SIG-M5 (cell line): Measurements from ENCODE around the gene FASN.
A peak's percentile ranks its signal among the peaks of the same experiment; 100 is the strongest.
"Not testable (repeated sequence)": the region's sequence is repeated elsewhere in the genome, so short reads cannot be mapped to it uniquely, and the experiment has no call there.

ENCODE experiments used
- DNase-seq: peaks from one replicate; lab custom pipeline; 2025; lab: John Stamatoyannopoulos, UW

Gene FASN

DNA sequence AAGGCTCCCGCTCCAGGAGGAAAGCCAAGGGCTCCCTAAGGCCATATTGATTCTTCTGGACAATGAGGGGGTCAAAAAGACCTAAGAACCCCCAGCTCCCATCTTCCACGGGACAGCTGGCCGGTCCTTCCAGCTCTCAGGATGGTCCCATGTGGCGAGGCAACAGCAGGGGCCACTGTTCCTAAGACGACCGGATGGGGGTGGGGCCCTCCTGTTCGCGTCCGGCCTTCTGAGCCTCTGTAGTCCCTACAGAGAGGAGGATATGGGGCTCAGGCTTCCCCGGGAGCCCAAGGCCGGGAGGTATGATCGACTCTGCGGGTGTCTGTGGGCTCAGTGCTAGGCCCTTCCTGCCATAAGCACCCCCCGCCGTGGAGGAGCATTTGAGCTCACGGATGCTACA is 54.5 kb downstream of the FASN start:
- DNase-seq: no peak

DNA sequence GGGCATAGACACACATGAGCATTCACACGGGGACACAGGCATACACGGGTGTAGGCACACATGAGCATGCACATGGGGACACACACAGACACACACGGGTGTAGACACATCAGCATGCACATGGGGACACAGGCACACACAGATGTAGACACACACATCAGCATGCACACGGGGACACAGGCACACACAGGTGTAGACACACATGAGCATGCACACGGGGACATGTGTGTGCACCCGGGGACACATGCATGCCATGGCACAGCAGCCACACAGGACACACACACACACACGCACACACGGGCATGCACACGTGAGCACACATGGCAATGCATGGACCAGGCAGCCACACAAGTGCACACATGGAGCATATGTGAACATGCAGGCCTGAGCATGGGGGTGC is 55.4 kb downstream of the FASN start:
- no peak for DNase-seq

- DNase-seq: no peak
Measured at GRCh38 chr17:82041144-82041814, 56.8 kb downstream of the FASN start.

DNA sequence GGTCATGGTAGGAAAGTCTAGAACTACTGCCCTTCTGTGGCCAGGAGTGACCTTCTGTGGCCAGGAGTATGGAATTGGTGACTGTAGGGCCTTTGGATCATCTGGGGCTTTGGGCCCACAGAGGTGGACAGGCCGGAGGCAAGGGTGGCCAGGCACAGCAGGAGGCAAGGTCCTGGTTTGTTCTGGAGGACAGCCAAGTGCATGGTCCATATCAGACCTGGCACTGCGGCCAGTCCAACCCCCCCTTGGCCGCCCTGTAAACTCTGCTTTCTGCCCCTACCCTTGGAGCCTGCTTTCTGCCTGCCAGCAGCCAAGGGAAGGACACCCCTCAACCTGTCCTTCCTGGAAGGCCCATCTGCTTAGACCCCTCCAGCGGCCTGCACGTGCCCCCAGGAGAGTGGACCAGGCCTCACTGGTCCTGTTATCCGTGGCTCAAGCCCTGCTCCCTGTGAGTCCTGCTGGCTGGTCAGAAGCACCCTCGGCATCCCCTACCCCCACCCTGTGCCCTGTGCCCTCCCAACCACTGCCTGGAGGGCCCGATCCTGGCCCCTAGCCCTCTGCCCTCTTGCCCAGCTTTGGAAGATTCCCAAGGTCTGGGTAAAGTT is 58.2 kb downstream of the FASN start:
- DNase-seq: no peak

GRCh38 chr17:82038796-82039409 is 59.1 kb downstream of the FASN start:
- DNase-seq: not testable (repeated sequence)

- DNase-seq: no peak
Measured at GRCh38 chr17:82037889-82038195, 60.2 kb downstream of the FASN start.

DNA sequence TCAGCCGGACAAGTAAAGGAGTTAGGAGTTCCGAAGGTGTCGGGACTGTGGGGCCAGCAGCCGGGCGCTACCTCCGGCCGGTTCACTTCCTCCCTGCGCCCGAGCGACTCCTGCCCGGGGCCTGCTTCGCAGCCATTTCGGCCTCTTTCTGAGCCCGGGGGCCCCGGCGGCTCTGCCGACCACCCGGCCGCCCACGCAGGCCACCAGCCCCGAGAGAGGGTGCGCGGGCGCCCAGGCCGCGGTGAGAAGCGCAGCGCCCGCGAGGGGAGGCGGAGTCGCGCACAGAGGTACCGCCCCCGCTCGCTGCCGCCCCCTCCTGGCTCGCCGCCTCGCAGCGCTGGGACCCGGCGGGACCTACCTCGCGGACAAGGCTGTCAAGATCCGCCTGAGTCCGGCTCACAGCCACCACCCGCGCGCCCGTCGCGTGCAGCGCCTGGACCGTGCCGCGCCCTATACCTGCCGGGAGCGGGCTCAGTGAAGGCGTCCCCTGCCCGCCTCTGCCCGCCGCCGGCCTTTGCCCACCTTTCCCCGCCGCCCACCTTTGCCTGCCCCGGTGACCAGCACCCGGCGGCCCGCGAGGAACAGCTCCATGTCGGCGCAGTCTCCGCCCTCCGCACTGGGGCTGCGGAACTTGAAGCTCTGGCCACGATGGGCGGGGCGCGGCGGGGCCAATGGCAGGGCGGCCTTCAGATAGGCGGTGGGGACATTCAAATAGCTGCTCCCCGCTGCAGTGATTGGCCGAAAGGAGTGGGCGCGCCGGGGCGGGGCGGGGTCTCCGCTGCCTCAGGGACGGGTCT is 60.7 kb downstream of the FASN start, which contains the start of gene DCXR:
Gene DCXR (minus strand): TSS at position 606 of the 797 bp plus-strand sequence. CDS start 15 bp downstream, at position 591.
- peak; percentile 90 for DNase-seq

- no peak for DNase-seq
Measured at GRCh38 chr17:82036634-82037091, 61.4 kb downstream of the FASN start.

- no peak for DNase-seq
Measured at GRCh38 chr17:82035956-82036633, 61.9 kb downstream of the FASN start.

DNA sequence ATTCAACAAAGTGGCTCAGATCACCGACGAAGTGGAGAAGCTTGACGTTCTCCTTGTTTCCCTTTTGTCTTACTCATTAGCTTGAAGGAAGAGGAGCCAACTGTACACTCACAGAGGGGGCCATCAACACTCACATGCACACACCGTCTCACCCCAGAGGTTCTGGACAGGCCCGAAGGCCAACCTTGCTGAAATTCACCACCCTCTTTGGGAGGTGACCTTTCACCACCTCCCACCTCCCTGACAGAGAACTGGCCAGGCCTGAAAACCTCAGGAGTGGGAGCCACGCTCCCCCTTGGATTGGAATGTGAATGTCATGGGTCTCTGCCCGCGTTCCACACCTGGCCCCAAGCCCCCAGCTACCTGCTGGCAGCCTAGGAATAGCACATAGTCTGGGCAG is 62.5 kb downstream of the FASN start:
- DNase-seq: no peak

DNA sequence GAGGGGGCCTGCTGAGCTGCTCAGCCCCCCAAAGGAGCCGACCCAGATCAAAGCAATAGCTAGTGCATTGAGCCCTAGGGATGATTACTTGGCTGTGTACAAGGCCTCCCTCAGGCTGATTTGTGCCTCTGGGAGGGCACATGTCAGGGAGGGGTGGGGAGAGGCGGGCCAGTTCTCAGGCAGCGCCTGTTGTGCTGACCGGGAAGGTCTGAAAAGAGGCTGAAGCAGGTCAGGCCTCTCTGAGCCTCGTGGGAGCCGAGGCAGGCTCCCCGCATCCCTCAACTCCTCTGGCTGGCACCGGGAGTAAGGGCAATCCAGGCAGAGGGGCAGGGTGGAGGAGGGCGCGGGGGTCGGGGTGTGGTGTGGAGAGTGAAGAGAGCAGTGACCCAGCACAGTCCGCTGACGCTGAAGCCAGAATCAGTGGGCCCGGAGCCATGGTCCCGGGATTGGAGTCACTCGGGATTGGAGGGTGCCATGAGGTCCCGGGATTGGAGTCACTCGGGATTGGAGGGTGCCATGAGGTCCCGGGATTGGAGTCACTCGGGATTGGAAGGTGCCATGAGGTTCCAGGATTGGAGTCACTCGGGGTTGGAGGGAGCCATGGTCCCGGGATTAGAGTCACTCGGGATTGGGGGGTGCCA is 63.5 kb downstream of the FASN start:
- DNase-seq: no peak

DNA sequence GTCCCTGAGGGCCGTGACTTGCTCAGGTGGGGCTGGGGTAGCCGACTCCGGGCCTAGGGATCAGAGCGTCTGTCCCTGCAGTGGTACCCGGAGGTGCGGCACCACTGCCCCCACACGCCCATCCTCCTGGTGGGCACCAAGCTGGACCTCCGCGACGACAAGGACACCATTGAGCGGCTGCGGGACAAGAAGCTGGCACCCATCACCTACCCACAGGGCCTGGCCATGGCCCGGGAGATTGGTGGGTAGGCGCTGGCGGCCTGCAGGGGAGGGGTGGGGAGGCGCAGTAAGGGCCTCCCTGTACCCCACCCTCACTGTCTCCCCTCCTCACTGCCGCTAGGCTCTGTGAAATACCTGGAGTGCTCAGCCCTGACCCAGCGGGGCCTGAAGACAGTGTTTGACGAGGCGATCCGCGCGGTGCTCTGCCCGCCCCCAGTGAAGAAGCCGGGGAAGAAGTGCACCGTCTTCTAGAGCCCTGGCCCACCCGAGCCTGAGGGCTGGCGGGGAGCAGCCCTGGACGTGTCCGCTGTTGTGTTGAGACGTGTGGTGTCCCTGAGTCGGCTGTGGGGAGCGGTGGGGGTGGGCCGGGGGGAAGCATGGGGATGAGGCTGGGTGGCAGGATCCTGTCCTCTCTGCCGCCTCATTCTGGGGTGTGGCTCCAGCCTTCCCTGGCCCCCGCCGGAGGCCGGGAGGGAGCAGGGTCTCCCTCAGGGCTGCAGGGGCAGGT is 64.5 kb downstream of the FASN start:
- DNase-seq: no peak

DNA sequence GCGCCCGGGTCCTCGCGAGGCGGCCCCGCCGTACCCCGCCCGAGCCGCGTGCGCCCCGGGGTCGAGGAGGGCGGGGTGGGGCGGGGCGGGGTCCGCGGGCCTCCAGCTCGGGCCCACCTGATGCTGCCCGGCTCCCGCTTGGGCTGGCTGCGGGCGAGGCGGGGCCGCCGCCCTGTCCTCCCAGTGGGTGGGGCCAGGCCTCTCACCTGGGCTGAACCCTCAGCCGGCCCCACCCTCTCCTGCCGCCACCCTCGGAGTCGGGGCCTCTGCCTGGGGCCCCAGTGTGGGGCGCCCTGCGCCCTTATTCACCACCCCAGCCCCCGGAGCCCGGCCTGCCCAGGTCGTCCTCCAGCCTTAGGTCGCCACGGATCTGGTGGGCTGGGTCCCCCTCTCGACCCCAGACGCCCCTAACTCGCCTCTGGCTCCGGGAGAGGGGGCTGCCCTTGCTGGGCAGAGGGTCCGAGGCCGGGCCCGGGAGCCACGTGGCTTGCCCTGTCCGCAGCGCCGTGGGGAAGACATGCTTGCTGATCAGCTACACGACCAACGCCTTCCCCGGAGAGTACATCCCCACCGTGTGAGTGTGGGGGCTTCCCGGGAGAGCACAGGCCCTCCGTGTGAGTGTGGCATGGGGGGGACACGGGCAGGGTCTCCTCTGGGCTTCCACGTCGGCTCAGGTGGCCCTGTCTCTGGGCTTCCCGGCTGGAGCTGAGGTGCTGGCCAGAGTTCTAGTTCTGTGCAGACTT is 66.0 kb downstream of the FASN start:
- no peak for DNase-seq

- no peak for DNase-seq
Measured at GRCh38 chr17:82031303-82031884, 66.6 kb downstream of the FASN start, which contains the start of gene RAC3. TSS of gene RAC3 (plus strand) at chr17:82031678. CDS start at chr17:82031762, 84 bp downstream.

DNA sequence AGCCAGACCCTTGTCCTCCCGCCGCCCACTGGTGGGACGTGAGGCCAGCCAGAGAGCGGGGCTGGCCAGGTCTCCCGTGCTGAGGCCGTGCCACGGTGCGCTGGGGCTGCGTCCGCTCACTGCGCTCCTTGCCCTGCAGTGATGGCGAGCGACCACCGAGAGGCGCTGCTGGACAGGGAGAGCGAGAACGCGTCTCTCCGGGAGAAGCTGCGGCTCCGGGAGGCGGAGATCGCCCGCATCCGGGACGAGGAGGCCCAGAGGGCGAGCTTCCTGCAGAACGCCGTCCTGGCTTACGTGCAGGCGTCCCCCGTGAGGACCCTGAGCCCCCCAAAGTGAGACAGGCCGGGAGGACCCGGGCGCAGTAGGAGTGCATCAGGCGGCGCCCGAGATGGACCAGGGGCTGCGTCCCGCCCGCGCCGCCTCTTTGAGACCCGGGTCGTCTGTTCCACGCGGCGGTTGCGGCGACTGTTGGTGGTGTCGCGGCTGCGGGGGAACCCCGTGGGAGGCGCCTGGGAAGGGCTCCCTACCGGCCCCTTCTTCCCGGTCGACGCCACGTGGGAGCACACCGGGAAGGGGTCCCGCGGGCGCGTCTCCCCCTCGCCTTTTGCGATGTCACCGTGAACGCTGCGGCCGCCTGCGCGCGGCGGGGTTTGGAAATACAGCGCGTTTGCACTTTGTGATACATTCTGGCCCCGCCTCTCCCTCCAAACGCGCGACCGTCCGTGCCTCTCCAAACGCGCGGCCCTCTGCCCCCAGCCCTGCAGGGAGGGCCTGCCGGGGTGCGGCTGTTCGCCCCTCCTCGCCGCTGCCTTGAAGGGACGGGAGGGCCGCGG is 67.3 kb downstream of the FASN start:
- no peak for DNase-seq

- no peak for DNase-seq
Measured at GRCh38 chr17:82029990-82030469, 68.0 kb downstream of the FASN start.

DNA sequence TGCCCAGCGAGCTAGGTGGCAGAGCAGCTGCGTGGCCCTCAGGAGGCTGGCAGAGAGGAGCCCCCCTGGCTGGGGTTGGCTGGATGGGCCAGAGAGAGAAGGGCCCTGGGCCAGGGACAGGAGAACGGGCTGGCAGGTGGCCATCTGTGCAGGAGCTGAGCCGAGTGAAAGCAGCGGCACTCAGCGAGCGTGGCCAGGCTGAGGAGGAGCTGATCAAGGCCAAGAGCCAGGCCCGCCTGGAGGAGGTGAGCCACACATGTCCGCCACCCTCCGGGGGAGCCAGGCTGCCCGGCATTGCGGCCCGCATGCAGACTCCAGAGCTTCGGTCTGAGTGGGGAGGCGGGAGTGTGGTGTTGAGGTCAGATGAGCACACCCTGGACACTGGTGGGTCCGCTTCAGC is 68.6 kb downstream of the FASN start:
- no peak for DNase-seq

DNA sequence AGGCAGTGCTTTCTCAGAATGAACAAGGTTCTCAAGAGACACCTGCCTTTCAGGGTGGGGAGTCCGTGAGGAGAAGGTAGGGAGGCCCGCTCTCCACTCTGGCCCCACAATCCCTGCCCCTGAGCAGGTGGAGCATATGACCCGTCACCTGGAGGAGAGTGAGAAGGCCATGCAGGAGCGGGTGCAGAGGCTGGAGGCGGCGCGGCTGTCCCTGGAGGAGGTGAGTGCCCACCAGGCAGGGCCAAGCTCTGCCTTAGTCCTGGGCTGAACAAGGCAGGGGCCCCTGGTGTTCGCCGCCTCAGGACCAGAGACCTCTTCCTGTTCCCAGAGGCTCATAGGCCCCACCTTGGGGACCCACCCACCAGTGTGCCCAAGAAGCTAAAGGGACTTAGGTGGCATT is 69.1 kb downstream of the FASN start:
- DNase-seq: no peak
